WTC11 (cell line): ENCODE results near the gene P4HTM. TPM values are rescaled to one million over a fixed set of nuclear protein-coding genes. Genes with fewer than 3 reads are reported as not detected.

Source experiments
- ATF2 ChIP-seq: sonication (generic); formaldehyde crosslinking; IDR thresholded peaks from 2 replicates; pipeline ENCODE4 v1.8.1; 2022; ENCODE audit warnings: low read depth, missing genetic modification reagents, borderline replicate concordance
- CBFB ChIP-seq: sonication (generic); formaldehyde crosslinking; IDR thresholded peaks from 2 replicates; pipeline ENCODE4 v1.8.1; 2022; ENCODE audit warnings: mild to moderate bottlenecking, low read depth, missing genetic modification reagents
- CREB1 ChIP-seq: sonication (generic); formaldehyde crosslinking; IDR thresholded peaks from 2 replicates; pipeline ENCODE4 v1.8.0; 2023; ENCODE audit warnings: mild to moderate bottlenecking, missing genetic modification reagents
- CREM ChIP-seq: sonication (generic); formaldehyde crosslinking; IDR thresholded peaks from 2 replicates; pipeline ENCODE4 v1.8.1; 2022; ENCODE audit warnings: mild to moderate bottlenecking, missing genetic modification reagents, moderate library complexity
- CTCF ChIP-seq: fragments of 200-600 bp; IDR thresholded peaks from 2 replicates; pipeline ENCODE4 v1.8.0; 2022; ENCODE audit warnings: antibody characterized with exemption
- E2F1 ChIP-seq: sonication (generic); formaldehyde crosslinking; IDR thresholded peaks from 2 replicates; pipeline ENCODE4 v1.8.0; 2022; ENCODE audit warnings: mild to moderate bottlenecking, missing genetic modification reagents
- E2F4 ChIP-seq: sonication (generic); formaldehyde crosslinking; IDR thresholded peaks from 2 replicates; pipeline ENCODE4 v1.8.1; 2022; ENCODE audit warnings: low read depth, mild to moderate bottlenecking, moderate library complexity, missing genetic modification reagents, borderline replicate concordance
- FOXK1 ChIP-seq: sonication (generic); formaldehyde crosslinking; IDR thresholded peaks from 2 replicates; pipeline ENCODE4 v1.8.0; 2022; ENCODE audit warnings: mild to moderate bottlenecking, moderate library complexity, missing genetic modification reagents
- FOXP1 ChIP-seq: sonication (generic); formaldehyde crosslinking; IDR thresholded peaks from 2 replicates; pipeline ENCODE4 v1.8.0; 2022; ENCODE audit warnings: missing genetic modification reagents, mild to moderate bottlenecking, moderate library complexity, borderline replicate concordance
- GTF2I ChIP-seq: fragments of 250-450 bp; sonication (Bioruptor Pico); conservative IDR thresholded peaks from 2 replicates; pipeline ENCODE4 v1.4.0; 2021; ENCODE audit warnings: mild to moderate bottlenecking
- HMGXB4 ChIP-seq: sonication (generic); formaldehyde crosslinking; IDR thresholded peaks from 2 replicates; pipeline ENCODE4 v1.8.1; 2023; ENCODE audit warnings: mild to moderate bottlenecking, moderate library complexity, missing genetic modification reagents
- IRF2 ChIP-seq: sonication (generic); formaldehyde crosslinking; IDR thresholded peaks from 2 replicates; pipeline ENCODE4 v1.8.0; 2022; ENCODE audit warnings: low read depth, missing genetic modification reagents, borderline replicate concordance
- JAZF1 ChIP-seq: fragments of 250-450 bp; sonication (Bioruptor Pico); IDR thresholded peaks from 2 replicates; pipeline ENCODE4 v1.9.0; 2021; ENCODE audit warnings: moderate library complexity, mild to moderate bottlenecking, inconsistent platforms
- JUN ChIP-seq: sonication (generic); formaldehyde crosslinking; IDR thresholded peaks from 2 replicates; pipeline ENCODE4 v1.8.0; 2023; ENCODE audit warnings: mild to moderate bottlenecking, missing genetic modification reagents
- MYBL2 ChIP-seq: sonication (generic); formaldehyde crosslinking; IDR thresholded peaks from 2 replicates; pipeline ENCODE4 v1.8.1; 2023; ENCODE audit warnings: mild to moderate bottlenecking, moderate library complexity, missing genetic modification reagents
- NFYB ChIP-seq: sonication (generic); formaldehyde crosslinking; conservative IDR thresholded peaks from 2 replicates; pipeline ENCODE4 v1.8.0; 2022; ENCODE audit warnings: low read depth, missing genetic modification reagents
- OVOL2 ChIP-seq: fragments of 250-450 bp; sonication (Bioruptor Pico); IDR thresholded peaks from 2 replicates; pipeline ENCODE4 v1.9.0; 2021; ENCODE audit warnings: mild to moderate bottlenecking, borderline replicate concordance
- RELA ChIP-seq: sonication (generic); formaldehyde crosslinking; IDR thresholded peaks from 2 replicates; pipeline ENCODE4 v1.8.1; 2022; ENCODE audit warnings: missing genetic modification reagents, mild to moderate bottlenecking, borderline replicate concordance
- SMAD3 ChIP-seq: sonication (generic); formaldehyde crosslinking; IDR thresholded peaks from 2 replicates; pipeline ENCODE4 v1.8.0; 2022; ENCODE audit warnings: missing genetic modification reagents, mild to moderate bottlenecking, borderline replicate concordance
- SMAD4 ChIP-seq: sonication (generic); formaldehyde crosslinking; IDR thresholded peaks from 2 replicates; pipeline ENCODE4 v1.8.0; 2022; ENCODE audit warnings: mild to moderate bottlenecking, missing genetic modification reagents
- ZBTB43 ChIP-seq: sonication (generic); formaldehyde crosslinking; IDR thresholded peaks from 2 replicates; pipeline ENCODE4 v1.8.1; 2023; ENCODE audit warnings: mild to moderate bottlenecking, missing genetic modification reagents
- ZNF281 ChIP-seq: sonication (generic); formaldehyde crosslinking; IDR thresholded peaks from 2 replicates; pipeline ENCODE4 v1.8.0; 2023; ENCODE audit warnings: mild to moderate bottlenecking, missing genetic modification reagents
- ZNF416 ChIP-seq: fragments of 250-450 bp; sonication (Bioruptor Pico); IDR thresholded peaks from 2 replicates; pipeline ENCODE4 v1.9.0; 2021; ENCODE audit warnings: mild to moderate bottlenecking, inconsistent platforms
- ZNF423 ChIP-seq: fragments of 250-450 bp; sonication (Bioruptor Pico); IDR thresholded peaks from 2 replicates; pipeline ENCODE4 v2.1.2; 2022; ENCODE audit warnings: mild to moderate bottlenecking, moderate library complexity
- ZSCAN18 ChIP-seq: fragments of 250-450 bp; sonication (Bioruptor Pico); IDR thresholded peaks from 2 replicates; pipeline ENCODE4 v2.1.2; 2022; ENCODE audit warnings: mild to moderate bottlenecking, moderate library complexity
- total RNA-seq: library from RNA; stranded (reverse); gene quantifications from 3 replicates; pipeline ENCODE4 v1.2.3, GENCODE V29; 2021

Gene P4HTM
- total RNA-seq, 1 experiment from 2014 or later: 21.9 TPM

- TF ChIP-seq JAZF1 (CRISPR knock-in tag) (no peak), MYBL2 (CRISPR knock-in tag) (peak; percentile 49; the same call in 1 of the 2 replicates), ZNF416 (peak; percentile 60; the same call in 1 of the 2 replicates), ATF2 (no peak), ZNF281 (CRISPR knock-in tag) (peak; percentile 52; the same call in 1 of the 2 replicates), CREM (CRISPR knock-in tag) (peak; percentile 17; the same call in 1 of the 2 replicates), NFYB (CRISPR knock-in tag) (peak; percentile 89), FOXK1 (0 out of 2 replicates have a peak, but pooled peaks have one; percentile 14), CREB1 (CRISPR knock-in tag) (no peak), ZBTB43 (CRISPR knock-in tag) (no peak), E2F1 (CRISPR knock-in tag) (no peak), HMGXB4 (CRISPR knock-in tag) (peak; percentile 85; the same call in 1 of the 2 replicates), IRF2 (CRISPR knock-in tag) (no peak; the same call in 1 of the 2 replicates), RELA (CRISPR knock-in tag) (no peak), CTCF (0 out of 2 replicates have a peak, but pooled peaks have one; percentile 37), CBFB (CRISPR knock-in tag) (no peak; the same call in 1 of the 2 replicates), ZNF423 (CRISPR knock-in tag) (peak; percentile 13; the same call in 1 of the 2 replicates), ZSCAN18 (CRISPR knock-in tag) (no peak), GTF2I (CRISPR knock-in tag) (no peak), FOXP1 (CRISPR knock-in tag) (peak; percentile 88; the same call in 1 of the 2 replicates), SMAD3 (CRISPR knock-in tag) (no peak; the same call in 1 of the 2 replicates), E2F4 (no peak), OVOL2 (no peak), JUN (CRISPR knock-in tag) (no peak), SMAD4 (CRISPR knock-in tag) (no peak)
Measured at GRCh38 chr3:49007068-49007770, 17.2 kb downstream of the P4HTM start, which contains the start of gene WDR6 (continued).
